C4-2B (cell line): ENCODE measurements around the gene PRH2.

Source experiments
- H3K27ac ChIP-seq: fragments of 450-650 bp; 2 replicates; pipeline ENCODE4 v1.5.1; 2017
- ZFX ChIP-seq: fragments of 450-650 bp; IDR thresholded peaks from 2 replicates; pipeline ENCODE4 v1.6.1; 2017
- TF ChIP-seq, protein P1 (sequence below): fragments of 450-650 bp; conservative IDR thresholded peaks from 2 replicates; pipeline ENCODE4 v1.5.1; 2017; ENCODE audit warnings: mild to moderate bottlenecking

PRH2 gene

DNA sequence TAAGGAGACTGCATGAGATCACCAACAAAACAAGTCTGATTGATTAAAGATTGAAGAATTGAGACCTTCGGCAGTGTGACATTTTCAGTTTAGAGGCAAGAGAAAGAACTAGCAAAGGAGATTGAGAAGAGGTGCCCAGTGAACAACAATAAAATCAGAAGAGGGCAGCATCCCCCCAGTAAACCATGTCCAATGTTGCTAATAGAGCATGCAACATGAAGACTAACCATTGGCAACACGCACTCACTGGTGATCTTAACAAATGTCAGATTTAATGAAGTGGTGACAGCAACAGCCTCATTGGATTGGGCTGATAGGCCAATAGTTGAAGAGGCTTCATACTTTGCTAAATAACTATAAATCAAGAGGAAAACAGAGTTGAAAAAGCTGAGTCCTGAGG lies 30.8 kb downstream of the PRH2 start:
- H3K27ac ChIP-seq: no peak overlapping the region
- TF ChIP-seq, protein P1, sequence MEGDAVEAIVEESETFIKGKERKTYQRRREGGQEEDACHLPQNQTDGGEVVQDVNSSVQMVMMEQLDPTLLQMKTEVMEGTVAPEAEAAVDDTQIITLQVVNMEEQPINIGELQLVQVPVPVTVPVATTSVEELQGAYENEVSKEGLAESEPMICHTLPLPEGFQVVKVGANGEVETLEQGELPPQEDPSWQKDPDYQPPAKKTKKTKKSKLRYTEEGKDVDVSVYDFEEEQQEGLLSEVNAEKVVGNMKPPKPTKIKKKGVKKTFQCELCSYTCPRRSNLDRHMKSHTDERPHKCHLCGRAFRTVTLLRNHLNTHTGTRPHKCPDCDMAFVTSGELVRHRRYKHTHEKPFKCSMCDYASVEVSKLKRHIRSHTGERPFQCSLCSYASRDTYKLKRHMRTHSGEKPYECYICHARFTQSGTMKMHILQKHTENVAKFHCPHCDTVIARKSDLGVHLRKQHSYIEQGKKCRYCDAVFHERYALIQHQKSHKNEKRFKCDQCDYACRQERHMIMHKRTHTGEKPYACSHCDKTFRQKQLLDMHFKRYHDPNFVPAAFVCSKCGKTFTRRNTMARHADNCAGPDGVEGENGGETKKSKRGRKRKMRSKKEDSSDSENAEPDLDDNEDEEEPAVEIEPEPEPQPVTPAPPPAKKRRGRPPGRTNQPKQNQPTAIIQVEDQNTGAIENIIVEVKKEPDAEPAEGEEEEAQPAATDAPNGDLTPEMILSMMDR: 0 out of 2 replicates have a peak, but pooled peaks have one; percentile 3
- no peak for TF ChIP-seq ZFX

DNA sequence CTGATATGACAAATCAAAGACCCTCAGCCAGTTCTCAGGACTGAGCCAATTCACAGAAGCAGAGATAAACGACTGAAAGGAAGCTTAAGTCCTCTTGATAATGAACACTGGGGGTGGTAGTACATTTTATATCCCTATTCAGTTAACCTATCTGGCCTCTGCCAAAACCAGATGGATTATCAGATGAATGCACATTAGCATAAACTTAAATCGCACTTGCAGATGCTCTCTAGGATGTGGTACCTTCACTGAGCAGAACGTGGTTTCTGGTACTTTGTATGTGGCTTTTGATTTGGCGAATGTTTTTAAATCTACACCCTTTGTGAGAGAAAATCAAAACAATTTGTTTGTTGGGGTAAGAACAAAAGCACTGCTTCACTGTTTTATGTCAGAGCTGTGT lies 31.2 kb downstream of the PRH2 start:
- H3K27ac ChIP-seq: no peak overlapping the region
- no peak for TF ChIP-seq ZFX
- TF ChIP-seq, protein P1: no peak

DNA sequence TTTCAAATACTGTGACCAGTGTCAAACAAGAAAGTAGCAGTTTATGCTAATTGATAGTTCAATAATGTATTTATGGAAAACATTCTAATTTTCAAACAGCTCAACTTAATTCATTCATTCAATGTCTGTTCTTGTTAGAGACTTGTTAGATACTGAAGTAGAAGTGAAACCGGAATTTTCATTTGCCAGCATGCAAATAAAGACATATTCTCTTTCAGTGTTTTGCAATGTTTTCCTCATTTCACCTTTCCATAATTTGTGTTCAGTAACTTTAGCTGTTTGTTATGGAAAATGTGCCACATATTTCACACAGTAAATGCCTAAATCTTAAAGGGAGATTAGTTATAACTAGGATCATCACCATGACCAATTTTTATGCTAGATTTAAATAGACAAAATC lies 36.4 kb downstream of the PRH2 start:
- no peak overlapping the region for H3K27ac ChIP-seq
- no peak for TF ChIP-seq ZFX
- TF ChIP-seq, protein P1: no peak

DNA sequence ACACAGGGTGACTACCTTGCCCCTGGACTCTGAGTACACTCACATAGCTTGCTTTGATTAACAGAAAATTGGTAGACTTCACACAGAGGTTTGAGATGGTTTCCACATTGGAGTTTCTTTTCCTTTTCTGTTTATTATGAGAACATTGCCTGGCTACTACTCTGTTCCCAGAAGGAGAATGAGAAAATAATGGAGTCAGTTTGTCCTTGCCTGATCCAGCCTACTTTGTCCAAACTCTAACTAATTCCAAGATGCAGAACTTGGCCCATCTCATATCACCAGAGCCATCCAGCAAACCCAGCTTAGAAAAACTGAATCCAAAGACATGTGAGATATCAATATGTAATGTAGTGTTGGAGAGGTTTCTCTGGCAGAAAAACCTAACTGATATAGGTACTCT lies 37.3 kb downstream of the PRH2 start:
- no peak overlapping the region for H3K27ac ChIP-seq
- no peak for TF ChIP-seq ZFX
- TF ChIP-seq, protein P1: no peak

DNA sequence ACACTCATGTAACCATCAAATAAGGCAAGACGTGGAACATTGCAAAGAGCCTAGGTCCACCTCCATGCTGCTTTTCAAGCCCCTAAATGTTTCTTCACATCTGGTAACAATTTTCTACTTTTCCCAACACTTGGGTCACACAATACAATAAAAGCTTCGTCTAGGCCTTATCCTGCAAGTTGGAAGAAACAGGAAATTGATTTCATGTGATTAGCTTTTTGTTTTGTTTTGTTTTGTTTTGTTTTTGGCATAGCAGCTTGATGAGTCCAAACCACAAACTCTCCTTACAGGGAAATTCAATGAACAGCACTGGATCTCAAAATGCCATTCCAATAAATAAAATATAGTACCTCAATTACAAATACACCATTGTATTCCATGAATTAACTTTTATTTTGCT lies 38.4 kb downstream of the PRH2 start:
- H3K27ac ChIP-seq: no peak overlapping the region

DNA sequence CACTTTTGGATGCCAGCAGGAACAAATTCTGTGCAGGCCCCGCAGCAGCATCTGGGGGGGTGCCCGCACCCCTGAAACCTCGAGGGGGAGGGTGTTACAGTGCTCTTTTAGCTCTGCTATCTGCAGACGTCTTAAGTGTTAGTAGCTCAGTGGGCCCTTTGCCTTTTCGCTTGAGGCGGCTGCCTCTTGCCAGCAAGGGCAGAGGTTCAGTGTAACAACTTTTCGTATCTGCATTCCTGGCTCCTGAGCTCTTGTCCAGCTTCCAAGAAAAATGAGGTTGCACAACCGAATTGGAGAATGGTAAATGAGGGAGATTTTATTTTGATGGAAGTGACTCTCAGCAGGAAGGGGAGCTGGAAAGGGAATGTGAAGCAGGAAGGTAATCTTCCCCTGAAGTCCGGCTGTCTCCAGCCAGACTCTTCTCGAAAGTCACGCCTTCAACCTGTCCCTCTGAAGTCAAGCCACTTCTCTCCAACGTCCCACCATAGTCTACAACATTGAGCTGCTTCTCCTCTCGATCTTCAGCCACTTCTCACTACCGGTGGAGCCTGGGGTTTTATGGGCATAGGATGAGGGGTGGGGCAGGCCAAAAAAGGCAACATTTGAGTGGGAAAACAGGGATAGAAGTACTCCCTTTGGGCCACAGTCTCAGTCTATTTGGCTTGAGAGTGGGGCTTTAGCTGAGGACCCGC lies 39.9 kb downstream of the PRH2 start:
- peak overlapping the region; percentile 33 for H3K27ac ChIP-seq
- no peak for TF ChIP-seq ZFX
- TF ChIP-seq, protein P1: no peak

More for the DNA sequence above, 38.4 kb downstream of the PRH2 start:
- TF ChIP-seq, protein P1: no peak
- TF ChIP-seq ZFX: no peak

DNA sequence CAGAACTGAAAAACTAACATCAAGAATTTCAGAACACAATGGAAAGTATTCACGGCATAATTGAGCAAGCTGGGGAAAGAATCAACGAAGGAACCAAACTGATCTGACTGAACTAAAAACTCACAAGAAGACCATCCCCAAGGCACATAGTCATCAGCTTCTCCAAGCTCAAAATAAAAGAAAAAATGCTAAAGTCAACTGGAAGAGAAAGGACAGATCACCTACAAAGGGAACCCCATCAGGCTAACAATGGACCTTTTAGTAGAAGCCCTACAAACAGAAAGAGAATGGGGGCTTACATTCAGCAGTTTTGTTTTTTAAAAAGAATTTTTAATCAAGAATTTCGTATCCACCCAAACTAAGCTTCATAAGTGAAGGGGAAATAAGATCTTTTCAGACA lies 45.9 kb downstream of the PRH2 start:
- no peak overlapping the region for H3K27ac ChIP-seq
- TF ChIP-seq, protein P1: no peak
- TF ChIP-seq ZFX: no peak
